ENCODE data around the gene TAX1BP3.
A peak's percentile ranks its signal among the peaks of the same experiment; 100 is the strongest.

The TAX1BP3 gene

DNA sequence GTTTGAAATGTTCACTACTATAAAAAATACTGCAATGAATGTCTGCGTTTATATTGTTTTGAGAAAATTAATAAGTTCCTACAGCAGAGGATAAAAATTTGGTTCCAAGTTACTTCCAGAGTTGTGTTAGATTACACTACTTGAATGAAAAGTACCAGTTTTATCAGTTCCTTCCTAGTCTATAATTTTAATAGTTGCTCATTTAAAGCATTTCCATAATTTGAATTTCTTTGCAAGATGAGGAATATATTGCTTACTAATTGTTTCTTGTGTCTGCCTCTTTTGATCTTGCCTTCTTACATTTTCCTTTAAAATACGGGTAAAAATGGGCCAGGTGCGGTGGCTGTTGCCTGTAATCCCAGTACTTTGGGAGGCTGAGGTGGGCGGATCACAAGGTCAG, 4.2 kb upstream of the TAX1BP3 start:
- DNase-seq (ENCODE audit: low read depth), result no peak
- in situ Hi-C loops (cut with HindIII; ENCODE audit: low sequenced_read_pairs), result no loop called here
- TF ChIP-seq CTCF (IDR thresholded peaks at IDR 0.05; ENCODE audit: low read depth, low read length, missing control alignments), result no peak
- no peak overlapping the region for H3K4me3 ChIP-seq (ENCODE audit: low read depth, low read length)

- in situ Hi-C loops (cut with HindIII; ENCODE audit: low sequenced_read_pairs), result no loop called here
- TF ChIP-seq CTCF (IDR thresholded peaks at IDR 0.05; ENCODE audit: low read depth, low read length, missing control alignments), result no peak
- H3K4me3 ChIP-seq (ENCODE audit: low read depth, low read length), result peak overlapping the region; percentile 99
These were observed 1.2 kb upstream of the TAX1BP3 start for GRCh38 chr17:3669548-3669947.

DNA sequence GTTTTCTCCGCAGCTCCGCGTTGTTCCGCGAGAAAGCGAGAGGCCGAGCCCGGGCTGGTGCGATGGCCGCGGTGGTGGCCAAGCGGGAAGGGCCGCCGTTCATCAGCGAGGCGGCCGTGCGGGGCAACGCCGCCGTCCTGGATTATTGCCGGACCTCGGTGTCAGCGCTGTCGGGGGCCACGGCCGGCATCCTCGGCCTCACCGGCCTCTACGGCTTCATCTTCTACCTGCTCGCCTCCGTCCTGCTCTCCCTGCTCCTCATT, 638 bp upstream of the TAX1BP3 start:
- DNase-seq (ENCODE audit: low read depth), result no peak
- peak overlapping the region; percentile 99 for H3K4me3 ChIP-seq (ENCODE audit: low read depth, low read length)
- in situ Hi-C loops (cut with HindIII; ENCODE audit: low sequenced_read_pairs), result no loop called here
- no peak for TF ChIP-seq CTCF (IDR thresholded peaks at IDR 0.05; ENCODE audit: low read depth, low read length, missing control alignments)

More at GRCh38 chr17:3669548-3669947, 1.2 kb upstream of the TAX1BP3 start:
- no peak for DNase-seq (ENCODE audit: low read depth)

GRCh38 chr17:3667366-3668278, 756 bp downstream of the TAX1BP3 start:
- no peak for TF ChIP-seq CTCF (IDR thresholded peaks at IDR 0.05; ENCODE audit: low read depth, low read length, missing control alignments)
- in situ Hi-C loops (cut with HindIII; ENCODE audit: low sequenced_read_pairs), result no loop called here
- peak; percentile 75 for DNase-seq (ENCODE audit: low read depth)
- H3K4me3 ChIP-seq (ENCODE audit: low read depth, low read length), result peak overlapping the region; percentile 99

- in situ Hi-C loops (cut with HindIII; ENCODE audit: low sequenced_read_pairs), result no loop called here
- DNase-seq (ENCODE audit: low read depth), result no peak
- TF ChIP-seq CTCF (IDR thresholded peaks at IDR 0.05; ENCODE audit: low read depth, low read length, missing control alignments), result no peak
- H3K4me3 ChIP-seq (ENCODE audit: low read depth, low read length), result peak overlapping the region; percentile 99
These were observed 1.9 kb downstream of the TAX1BP3 start for GRCh38 chr17:3666516-3666915.

DNA sequence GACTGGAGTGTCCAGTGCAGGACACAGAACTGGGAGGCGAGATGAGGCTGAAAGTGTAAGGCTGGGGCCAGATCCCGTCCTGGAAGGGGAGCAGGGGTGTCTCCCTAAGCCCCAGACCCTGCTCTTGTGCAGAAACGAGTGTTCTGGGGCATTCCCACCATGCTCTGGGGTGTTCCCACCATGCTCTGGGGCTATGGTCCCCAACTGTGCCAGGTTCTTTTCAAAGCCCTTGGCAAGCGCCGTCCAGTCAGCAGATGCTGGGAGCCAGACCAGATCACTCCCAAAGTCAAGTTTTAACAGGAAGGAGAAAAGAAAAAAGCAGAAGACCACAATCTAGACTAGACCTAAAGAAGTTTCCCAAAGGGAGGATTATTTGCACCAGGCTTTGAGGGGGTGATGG, 2.5 kb downstream of the TAX1BP3 start:
- in situ Hi-C loops (cut with HindIII; ENCODE audit: low sequenced_read_pairs), result no loop called here
- TF ChIP-seq CTCF (IDR thresholded peaks at IDR 0.05; ENCODE audit: low read depth, low read length, missing control alignments), result no peak
- H3K4me3 ChIP-seq (ENCODE audit: low read depth, low read length), result no peak overlapping the region
- no peak for DNase-seq (ENCODE audit: low read depth)
